HepG2 (cell line): Measurements from ENCODE around the gene TRRAP. TPM values are rescaled to one million over a fixed set of nuclear protein-coding genes. Genes with fewer than 3 reads are reported as not detected.

Experiments used
- ATAC-seq: fragments of 200-7000 bp; cut with Tn5 transposase; 3 replicates; pipeline ENCODE4 v1.9.1; 2020; ENCODE audit warnings: mild to moderate bottlenecking, moderate library complexity
- BruUV-seq: library from RNA; stranded (reverse); fragments of 400-500 nt; replicated peaks from 2 replicates; lab custom pipeline; 2021; lab: Mats Ljungman, UMichigan
- CTCF ChIA-PET: fragments of 300-600 bp; formaldehyde crosslinking; extraction: SDS; loops from one replicate; lab custom pipeline; 2021; ENCODE audit warnings: low total read pairs, inconsistent platforms, low intra/inter-chr PET ratio; lab: Yijun Ruan, JAX
- POLR2A ChIA-PET: fragments of 350-600 bp; sonication (Branson Sonifier 250); formaldehyde crosslinking; loops from one replicate; lab custom pipeline; 2020; ENCODE audit warnings: antibody characterized with exemption, inconsistent platforms; lab: Yijun Ruan, JAX
- DNase-seq: peaks from one replicate; pipeline ENCODE4 v3.0.0-alpha.2; 2015; ENCODE audit warnings: low spot score
- FAIRE-seq: peaks from 3 replicates; lab custom pipeline; 2011; peaks lifted over from hg19 to GRCh38; lab: Jason Lieb, UNC
- H2AFZ ChIP-seq: one replicate; pipeline ENCODE4 v1.6.1; 2011; ENCODE audit warnings: low read length, inconsistent platforms
- H3K27ac ChIP-seq: fragments of 300-600 bp; 3 replicates; pipeline ENCODE4 v1.8.0; 2011; ENCODE audit warnings: mixed run types, mild to moderate bottlenecking, mixed read lengths, low read length, inconsistent platforms; ENCODE audit not compliant: insufficient read depth; ENCODE audit errors: extremely low read length
- H3K27me3 ChIP-seq, 2 experiments: fragments of 200-600 bp in 1 of 2; 2 replicates in 1 of 2; 3 replicates in 1 of 2; pipeline versions ENCODE4 v1.6.0 to v1.8.0; 2011; ENCODE audit warnings: low read length in 2 of 2, mild to moderate bottlenecking in 2 of 2, moderate library complexity in 2 of 2, inconsistent platforms in 1 of 2; ENCODE audit not compliant: insufficient read depth in 2 of 2, control insufficient read depth in 1 of 2
- H3K36me3 ChIP-seq, 2 experiments: fragments of 200-600 bp in 1 of 2; replicated peaks in 1 of 2; 2 replicates in 1 of 2; 3 replicates in 1 of 2; pipeline versions ENCODE4 v1.5.1 to v1.8.0; 2011; ENCODE audit warnings: low read length in 2 of 2, inconsistent platforms in 1 of 2; ENCODE audit not compliant: insufficient read depth in 2 of 2, control insufficient read depth in 1 of 2
- H3K4me1 ChIP-seq: 2 replicates; pipeline ENCODE4 v1.5.1; 2012; ENCODE audit warnings: low read length, inconsistent platforms; ENCODE audit not compliant: insufficient read depth
- H3K4me2 ChIP-seq: 2 replicates; pipeline ENCODE4 v1.6.0; 2011; ENCODE audit warnings: low read depth, low read length, inconsistent platforms
- H3K4me3 ChIP-seq, 3 experiments: fragments of 200-600 bp in 1 of 3; sonication (generic), shearing (Covaris generic) in 1 of 3; replicated peaks in 1 of 3; 2 replicates each; pipeline ENCODE4 v1.5.1; 2011 to 2016; ENCODE audit warnings: low read length in 3 of 3, inconsistent platforms in 2 of 3, low read depth in 2 of 3, mild to moderate bottlenecking in 2 of 3, control low read depth in 1 of 3, mixed read lengths in 1 of 3; ENCODE audit not compliant: insufficient read depth in 1 of 3
- H3K79me2 ChIP-seq: one replicate; pipeline ENCODE4 v1.6.1; 2011; ENCODE audit warnings: low read length, inconsistent platforms; ENCODE audit not compliant: insufficient read depth
- H3K9ac ChIP-seq: 2 replicates; pipeline ENCODE4 v1.6.0; 2011; ENCODE audit warnings: mild to moderate bottlenecking, low read depth, low read length, inconsistent platforms; ENCODE audit not compliant: insufficient read depth
- H3K9me3 ChIP-seq: 2 replicates; pipeline ENCODE4 v1.5.1; 2012; ENCODE audit warnings: mild to moderate bottlenecking, low read length
- H4K20me1 ChIP-seq: 2 replicates; pipeline ENCODE4 v1.6.0; 2011; ENCODE audit warnings: inconsistent platforms, mild to moderate bottlenecking, low read length, moderate library complexity; ENCODE audit not compliant: insufficient read depth
- BCL6 ChIP-seq: IDR thresholded peaks from 2 replicates; pipeline ENCODE4 v1.6.1; 2016; ENCODE audit warnings: missing genetic modification reagents, missing compliant biosample characterization
- CEBPG ChIP-seq: IDR thresholded peaks from 2 replicates; pipeline ENCODE4 v1.6.1; 2016
- FOXO1 ChIP-seq: sonication (generic); formaldehyde crosslinking; IDR thresholded peaks from 2 replicates; pipeline ENCODE4 v1.4.0; 2020; ENCODE audit warnings: missing genetic modification reagents
- KDM3A ChIP-seq: IDR thresholded peaks from 2 replicates; pipeline ENCODE4 v1.6.1; 2018; ENCODE audit warnings: low read depth, missing compliant biosample characterization
- MYNN ChIP-seq: sonication (generic); formaldehyde crosslinking; IDR thresholded peaks from 2 replicates; pipeline ENCODE4 v1.4.0; 2020; ENCODE audit warnings: mild to moderate bottlenecking, low read depth, missing genetic modification reagents
- NBN ChIP-seq: fragments of 450-650 bp; conservative IDR thresholded peaks from 2 replicates; pipeline ENCODE4 v1.6.1; 2017
- RFXANK ChIP-seq: IDR thresholded peaks from 2 replicates; pipeline ENCODE4 v1.6.1; 2016
- SMAD9 ChIP-seq: sonication (generic); formaldehyde crosslinking; IDR thresholded peaks from 2 replicates; pipeline ENCODE4 v1.5.1; 2020; ENCODE audit warnings: mild to moderate bottlenecking, missing genetic modification reagents
- TOE1 ChIP-seq: sonication (generic); formaldehyde crosslinking; IDR thresholded peaks from 2 replicates; pipeline ENCODE4 v1.4.0; 2020; ENCODE audit warnings: mild to moderate bottlenecking, missing genetic modification reagents
- ZC3H4 ChIP-seq: sonication (generic); formaldehyde crosslinking; IDR thresholded peaks from 2 replicates; pipeline ENCODE4 v1.4.0; 2020; ENCODE audit warnings: missing genetic modification reagents, borderline replicate concordance
- ZNF124 ChIP-seq: sonication (generic); formaldehyde crosslinking; IDR thresholded peaks from 2 replicates; pipeline ENCODE4 v1.4.0; 2020; ENCODE audit warnings: missing genetic modification reagents
- ZNF207 ChIP-seq: fragments of 450-650 bp; IDR thresholded peaks from 2 replicates; pipeline ENCODE4 v1.6.1; 2016; ENCODE audit warnings: antibody characterized with exemption, borderline replicate concordance
- ZNF558 ChIP-seq: sonication (generic); formaldehyde crosslinking; IDR thresholded peaks from 2 replicates; pipeline ENCODE4 v1.9.0; 2022; ENCODE audit warnings: mild to moderate bottlenecking, missing genetic modification reagents, borderline replicate concordance
- ZNF567 ChIP-seq: sonication (generic); formaldehyde crosslinking; IDR thresholded peaks from 2 replicates; pipeline ENCODE4 v1.8.1; 2023; ENCODE audit warnings: mild to moderate bottlenecking, missing genetic modification reagents, borderline replicate concordance
- ZNF570 ChIP-seq: sonication (generic); formaldehyde crosslinking; IDR thresholded peaks from 2 replicates; pipeline ENCODE4 v1.4.0; 2020; ENCODE audit warnings: mild to moderate bottlenecking, missing genetic modification reagents, borderline replicate concordance
- ZNF746 ChIP-seq: sonication (generic); formaldehyde crosslinking; IDR thresholded peaks from 2 replicates; pipeline ENCODE4 v1.8.0; 2022; ENCODE audit warnings: mild to moderate bottlenecking, missing genetic modification reagents
- ZNF749 ChIP-seq: sonication (generic); formaldehyde crosslinking; IDR thresholded peaks from 2 replicates; pipeline ENCODE4 v1.8.0; 2022; ENCODE audit warnings: mild to moderate bottlenecking, missing genetic modification reagents, moderate library complexity, borderline replicate concordance
- ZNF782 ChIP-seq: sonication (generic); formaldehyde crosslinking; IDR thresholded peaks from 2 replicates; pipeline ENCODE4 v1.4.0; 2020; ENCODE audit warnings: missing genetic modification reagents, mild to moderate bottlenecking, borderline replicate concordance
- ZNF792 ChIP-seq: IDR thresholded peaks from 2 replicates; pipeline ENCODE4 v1.6.1; 2016
- WGBS: methylation state at CpG from one replicate; pipeline ENCODE4 v1.1.6; 2017; ENCODE audit warnings: low lambda C conversion rate; 5-methylcytosine and 5-hydroxymethylcytosine counted together
- in situ Hi-C: cut with HindIII; loops from 2 replicates; pipeline ENCODE4 v1.10.0; 2017; ENCODE audit warnings: low pct_unique_long_range_greater_than_20kb; ENCODE audit not compliant: extremely low pct_ligation_motif_present
- intact Hi-C: fragments of 100-400 bp; cut with micrococcal nuclease; formaldehyde crosslinking; loops from one replicate; pipeline ENCODE4 v1.10.0; 2022; ENCODE audit not compliant: unreplicated experiment
- polyA plus RNA-seq, 8 experiments: library from polyadenylated mRNA; depleted of rRNA in 3 of 8; stranded (reverse) in 7 of 8; unstranded in 1 of 8; fragments of >200 nt; fragmentation: Illumina TruSeq in 4 of 8; extraction: Trizol in 4 of 8; gene quantifications; 2 replicates each; pipeline versions ENCODE4 v1.2.1 to v1.2.3, GENCODE V29; 2011 to 2016; ENCODE audit warnings: low read depth in 4 of 8, missing spikeins in 1 of 8, mixed read lengths in 1 of 8; ENCODE audit not compliant: insufficient read depth in 1 of 8
- total RNA-seq, 5 experiments: library from RNA; depleted of rRNA; stranded (reverse); fragments of >200 nt; fragmentation: Illumina TruSeq; extraction: Trizol; gene quantifications; 2 replicates each; pipeline ENCODE4 v1.2.3, GENCODE V29; 2016; ENCODE audit warnings: low read depth in 1 of 5
- TF ChIP-seq, protein P1 (sequence below): sonication (generic); formaldehyde crosslinking; IDR thresholded peaks from 2 replicates; pipeline ENCODE4 v1.5.0; 2020; ENCODE audit warnings: mild to moderate bottlenecking, missing genetic modification reagents, moderate library complexity

TRRAP gene
- total and polyA plus RNA-seq, 2 of the 13 experiments (the other 11 are each of a cell fraction or from before 2014, with no cell fraction given), result 8.6 to 10.5 TPM

- POLR2A ChIA-PET, result no interaction called here
- no peaks in the 10 kb centered on the region for H3K36me3 ChIP-seq
- H3K79me2 ChIP-seq, result no peaks in the 10 kb centered on the region
- H3K4me1 ChIP-seq, result no peaks in the 10 kb centered on the region
- DNase-seq (no peak), FAIRE-seq (no peak), ATAC-seq (no peak)
- peaks cover 3 to 5% of the 10 kb centered on the region in 2 experiments; a peak in 2 of 5 replicates for H3K27me3 ChIP-seq
- H4K20me1 ChIP-seq, result no peaks in the 10 kb centered on the region
- no peaks in the 10 kb centered on the region for H3K9me3 ChIP-seq
- WGBS, result 17% methylated on average over 8 of the region's 11 CpGs
- no peak overlapping the region for H3K4me2 ChIP-seq
- H3K4me3 ChIP-seq, result no peak overlapping the region
- TF ChIP-seq SMAD9 (no peak), ZNF746 (CRISPR knock-in tag) (no peak), MYNN (no peak), ZNF558 (CRISPR knock-in tag) (no peak), ZNF749 (no peak), ZC3H4 (CRISPR knock-in tag) (no peak), FOXO1 (CRISPR knock-in tag) (no peak), ZNF567 (CRISPR knock-in tag) (no peak)
- BruUV-seq, result no TSS peak
- H3K27ac ChIP-seq, result no peak overlapping the region
- CTCF ChIA-PET, result interaction anchor here (0.8 to 2.3 kb wide), 2 partner anchors 107 to 406 kb away, joined by 3 to 9 read pairs; no protein-coding TSS in a partner anchor
- intact Hi-C loops (no loop called here), in situ Hi-C loops (loop anchor here (5.0 to 10.0 kb wide), 2 partner anchors 418 to 545 kb away; no protein-coding TSS in a partner anchor)
- no peak overlapping the region for H3K9ac ChIP-seq
- no peak overlapping the region for H2AFZ ChIP-seq
Observed at GRCh38 chr7:98840096-98840495, 38.2 kb upstream of the TRRAP start.

GRCh38 chr7:98840722-98841121 lies 37.6 kb upstream of the TRRAP start:
- Histone ChIP-seq H4K20me1 (no peaks in the 10 kb centered on the region), H3K4me2 (no peak overlapping the region), H3K27me3 (peaks cover 3 to 5% of the 10 kb centered on the region in 2 experiments; a peak in 2 of 5 replicates), H3K4me3 (no peak overlapping the region), H3K9ac (no peak overlapping the region), H3K79me2 (no peaks in the 10 kb centered on the region), H3K27ac (no peak overlapping the region), H3K4me1 (no peaks in the 10 kb centered on the region), H3K36me3 (no peaks in the 10 kb centered on the region), H2AFZ (no peak overlapping the region), H3K9me3 (no peaks in the 10 kb centered on the region)
- CTCF ChIA-PET, result interaction anchor here (0.8 to 2.2 kb wide), 3 partner anchors 10 to 407 kb away, joined by 3 to 27 read pairs (median 4); no protein-coding TSS in a partner anchor
- POLR2A ChIA-PET, result no interaction called here
- TF ChIP-seq ZNF782 (CRISPR knock-in tag), result no peak
- TF ChIP-seq ZNF124 (CRISPR knock-in tag), result no peak
- TF ChIP-seq CEBPG, result no peak
- TF ChIP-seq RFXANK, result no peak
- TF ChIP-seq ZNF207, result no peak
- TF ChIP-seq, protein P1, sequence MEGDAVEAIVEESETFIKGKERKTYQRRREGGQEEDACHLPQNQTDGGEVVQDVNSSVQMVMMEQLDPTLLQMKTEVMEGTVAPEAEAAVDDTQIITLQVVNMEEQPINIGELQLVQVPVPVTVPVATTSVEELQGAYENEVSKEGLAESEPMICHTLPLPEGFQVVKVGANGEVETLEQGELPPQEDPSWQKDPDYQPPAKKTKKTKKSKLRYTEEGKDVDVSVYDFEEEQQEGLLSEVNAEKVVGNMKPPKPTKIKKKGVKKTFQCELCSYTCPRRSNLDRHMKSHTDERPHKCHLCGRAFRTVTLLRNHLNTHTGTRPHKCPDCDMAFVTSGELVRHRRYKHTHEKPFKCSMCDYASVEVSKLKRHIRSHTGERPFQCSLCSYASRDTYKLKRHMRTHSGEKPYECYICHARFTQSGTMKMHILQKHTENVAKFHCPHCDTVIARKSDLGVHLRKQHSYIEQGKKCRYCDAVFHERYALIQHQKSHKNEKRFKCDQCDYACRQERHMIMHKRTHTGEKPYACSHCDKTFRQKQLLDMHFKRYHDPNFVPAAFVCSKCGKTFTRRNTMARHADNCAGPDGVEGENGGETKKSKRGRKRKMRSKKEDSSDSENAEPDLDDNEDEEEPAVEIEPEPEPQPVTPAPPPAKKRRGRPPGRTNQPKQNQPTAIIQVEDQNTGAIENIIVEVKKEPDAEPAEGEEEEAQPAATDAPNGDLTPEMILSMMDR (CRISPR knock-in tag), result no peak
- TF ChIP-seq BCL6, result no peak
- no peak for TF ChIP-seq NBN
- TF ChIP-seq ZNF570 (CRISPR knock-in tag), result no peak
- TF ChIP-seq ZNF792, result no peak
- no peak for TF ChIP-seq KDM3A (CRISPR knock-in tag)
- TF ChIP-seq TOE1 (CRISPR knock-in tag), result no peak
- 7% methylated on average over 4 of the region's 4 CpGs for WGBS
- ATAC-seq (no peak), FAIRE-seq (no peak), DNase-seq (no peak)
- no TSS peak for BruUV-seq
- in situ Hi-C loops, result loop anchor here (5.0 to 10.0 kb wide), 2 partner anchors 418 to 546 kb away; no protein-coding TSS in a partner anchor
- intact Hi-C loops, result loop anchor here (1.0 kb wide), 1 partner anchor 407 kb away; no protein-coding TSS in a partner anchor
